ENCODE data around the gene COG4. TPM values are rescaled to one million over a fixed set of nuclear protein-coding genes. Genes with fewer than 3 reads are reported as not detected.
A peak's percentile ranks its signal among the peaks of the same experiment; 100 is the strongest.

COG4 gene
- total and polyA plus RNA-seq, 2 experiments from 2014 or later = 28.8 to 38.1 TPM

DNA sequence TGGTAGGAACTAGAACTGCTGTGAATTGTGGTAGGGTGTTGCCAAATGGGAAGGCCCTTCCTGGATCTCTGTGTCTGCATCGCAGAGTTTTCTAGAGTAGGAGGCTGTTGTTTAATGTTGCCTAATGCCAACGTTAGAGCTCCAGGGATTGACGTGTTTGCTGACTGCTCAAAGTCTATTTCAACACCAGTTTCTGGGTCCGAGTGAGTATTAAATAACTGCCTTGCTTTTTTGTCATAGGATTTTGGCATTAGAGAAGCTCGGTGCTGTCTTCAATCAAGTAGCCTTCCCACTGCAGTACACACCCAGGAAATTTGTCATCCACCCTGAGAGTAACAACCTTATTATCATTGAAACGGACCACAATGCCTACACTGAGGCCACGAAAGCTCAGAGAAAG lies 40.3 kb upstream of the COG4 start (continued):
- TF ChIP-seq, protein P1, sequence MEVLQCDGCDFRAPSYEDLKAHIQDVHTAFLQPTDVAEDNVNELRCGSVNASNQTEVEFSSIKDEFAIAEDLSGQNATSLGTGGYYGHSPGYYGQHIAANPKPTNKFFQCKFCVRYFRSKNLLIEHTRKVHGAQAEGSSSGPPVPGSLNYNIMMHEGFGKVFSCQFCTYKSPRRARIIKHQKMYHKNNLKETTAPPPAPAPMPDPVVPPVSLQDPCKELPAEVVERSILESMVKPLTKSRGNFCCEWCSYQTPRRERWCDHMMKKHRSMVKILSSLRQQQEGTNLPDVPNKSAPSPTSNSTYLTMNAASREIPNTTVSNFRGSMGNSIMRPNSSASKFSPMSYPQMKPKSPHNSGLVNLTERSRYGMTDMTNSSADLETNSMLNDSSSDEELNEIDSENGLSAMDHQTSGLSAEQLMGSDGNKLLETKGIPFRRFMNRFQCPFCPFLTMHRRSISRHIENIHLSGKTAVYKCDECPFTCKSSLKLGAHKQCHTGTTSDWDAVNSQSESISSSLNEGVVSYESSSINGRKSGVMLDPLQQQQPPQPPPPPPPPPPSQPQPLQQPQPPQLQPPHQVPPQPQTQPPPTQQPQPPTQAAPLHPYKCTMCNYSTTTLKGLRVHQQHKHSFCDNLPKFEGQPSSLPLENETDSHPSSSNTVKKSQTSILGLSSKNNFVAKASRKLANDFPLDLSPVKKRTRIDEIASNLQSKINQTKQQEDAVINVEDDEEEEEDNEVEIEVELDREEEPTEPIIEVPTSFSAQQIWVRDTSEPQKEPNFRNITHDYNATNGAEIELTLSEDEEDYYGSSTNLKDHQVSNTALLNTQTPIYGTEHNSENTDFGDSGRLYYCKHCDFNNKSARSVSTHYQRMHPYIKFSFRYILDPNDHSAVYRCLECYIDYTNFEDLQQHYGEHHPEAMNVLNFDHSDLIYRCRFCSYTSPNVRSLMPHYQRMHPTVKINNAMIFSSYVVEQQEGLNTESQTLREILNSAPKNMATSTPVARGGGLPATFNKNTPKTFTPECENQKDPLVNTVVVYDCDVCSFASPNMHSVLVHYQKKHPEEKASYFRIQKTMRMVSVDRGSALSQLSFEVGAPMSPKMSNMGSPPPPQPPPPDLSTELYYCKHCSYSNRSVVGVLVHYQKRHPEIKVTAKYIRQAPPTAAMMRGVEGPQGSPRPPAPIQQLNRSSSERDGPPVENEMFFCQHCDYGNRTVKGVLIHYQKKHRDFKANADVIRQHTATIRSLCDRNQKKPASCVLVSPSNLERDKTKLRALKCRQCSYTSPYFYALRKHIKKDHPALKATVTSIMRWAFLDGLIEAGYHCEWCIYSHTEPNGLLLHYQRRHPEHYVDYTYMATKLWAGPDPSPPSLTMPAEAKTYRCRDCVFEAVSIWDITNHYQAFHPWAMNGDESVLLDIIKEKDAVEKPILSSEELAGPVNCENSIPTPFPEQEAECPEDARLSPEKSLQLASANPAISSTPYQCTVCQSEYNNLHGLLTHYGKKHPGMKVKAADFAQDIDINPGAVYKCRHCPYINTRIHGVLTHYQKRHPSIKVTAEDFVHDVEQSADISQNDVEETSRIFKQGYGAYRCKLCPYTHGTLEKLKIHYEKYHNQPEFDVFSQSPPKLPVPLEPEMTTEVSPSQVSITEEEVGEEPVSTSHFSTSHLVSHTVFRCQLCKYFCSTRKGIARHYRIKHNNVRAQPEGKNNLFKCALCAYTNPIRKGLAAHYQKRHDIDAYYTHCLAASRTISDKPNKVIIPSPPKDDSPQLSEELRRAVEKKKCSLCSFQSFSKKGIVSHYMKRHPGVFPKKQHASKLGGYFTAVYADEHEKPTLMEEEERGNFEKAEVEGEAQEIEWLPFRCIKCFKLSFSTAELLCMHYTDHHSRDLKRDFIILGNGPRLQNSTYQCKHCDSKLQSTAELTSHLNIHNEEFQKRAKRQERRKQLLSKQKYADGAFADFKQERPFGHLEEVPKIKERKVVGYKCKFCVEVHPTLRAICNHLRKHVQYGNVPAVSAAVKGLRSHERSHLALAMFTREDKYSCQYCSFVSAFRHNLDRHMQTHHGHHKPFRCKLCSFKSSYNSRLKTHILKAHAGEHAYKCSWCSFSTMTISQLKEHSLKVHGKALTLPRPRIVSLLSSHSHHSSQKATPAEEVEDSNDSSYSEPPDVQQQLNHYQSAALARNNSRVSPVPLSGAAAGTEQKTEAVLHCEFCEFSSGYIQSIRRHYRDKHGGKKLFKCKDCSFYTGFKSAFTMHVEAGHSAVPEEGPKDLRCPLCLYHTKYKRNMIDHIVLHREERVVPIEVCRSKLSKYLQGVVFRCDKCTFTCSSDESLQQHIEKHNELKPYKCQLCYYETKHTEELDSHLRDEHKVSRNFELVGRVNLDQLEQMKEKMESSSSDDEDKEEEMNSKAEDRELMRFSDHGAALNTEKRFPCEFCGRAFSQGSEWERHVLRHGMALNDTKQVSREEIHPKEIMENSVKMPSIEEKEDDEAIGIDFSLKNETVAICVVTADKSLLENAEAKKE (CRISPR knock-in tag; IDR thresholded peaks at IDR 0.05) = no peak
- no peak for TF ChIP-seq ZNF331 (CRISPR knock-in tag; IDR thresholded peaks at IDR 0.05; ENCODE audit: low read depth)

DNA sequence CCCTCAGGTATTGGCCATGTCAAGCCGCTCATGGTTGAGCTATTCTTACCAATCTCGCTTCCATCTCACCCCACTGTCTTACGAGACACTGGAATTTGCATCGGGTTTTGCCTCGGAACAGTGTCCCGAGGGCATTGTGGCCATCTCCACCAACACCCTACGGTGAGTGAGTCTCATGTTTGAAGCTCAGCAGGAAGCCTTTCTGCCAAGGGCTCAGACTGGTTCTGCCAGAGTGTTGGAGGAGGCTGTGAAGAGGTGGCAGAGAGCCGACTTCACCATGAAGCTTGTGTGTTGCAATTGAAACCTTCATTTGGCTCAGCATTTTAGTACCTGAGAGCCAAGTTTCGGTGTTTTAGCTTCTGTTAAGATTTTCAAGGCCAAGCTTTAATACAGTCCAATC lies 38.3 kb upstream of the COG4 start:
- H3K36me3 ChIP-seq (ENCODE audit: insufficient read depth) = peaks cover 99% of the 10 kb centered on the region

More for the DNA sequence above, 38.3 kb upstream of the COG4 start:
- ATAC-seq = 0 out of 3 replicates have a peak, but pooled peaks have one; percentile 26
- Mint-ChIP-seq H3K4me3 (no peak overlapping the region), H3K9me3 (no peaks in the 10 kb centered on the region), H3K27me3 (ENCODE audit: insufficient read depth, low read depth, poor library complexity) (peaks cover 4% of the 10 kb centered on the region), H3K4me1 (no peaks in the 10 kb centered on the region), H3K36me3 (ENCODE audit: low read depth) (peaks cover 97% of the 10 kb centered on the region), H3K27ac (0 out of 2 replicates have a peak overlapping the region, but pooled peaks have one; percentile 71)
- DNase-seq (ENCODE audit: low spot score) = no peak
- H2AFZ ChIP-seq = no peak overlapping the region
- no peaks in the 10 kb centered on the region for H3K4me1 ChIP-seq (ENCODE audit: insufficient read depth)
- no peak overlapping the region for H3K4me3 ChIP-seq
- no peaks in the 10 kb centered on the region for H3K9me2 ChIP-seq (ENCODE audit: insufficient read depth)
- no peaks in the 10 kb centered on the region for H3K27me3 ChIP-seq (ENCODE audit: insufficient read depth)
- no peak overlapping the region for H3K4me2 ChIP-seq
- TF ChIP-seq JUNB (IDR thresholded peaks at IDR 0.05; ENCODE audit: unreplicated experiment) (no peak), EZH2phosphoT487 (IDR thresholded peaks at IDR 0.05; ENCODE audit: unreplicated experiment) (peak; percentile 51)
- TF ChIP-seq, protein P1 (CRISPR knock-in tag; IDR thresholded peaks at IDR 0.05) = no peak
- H3F3A ChIP-seq (replicated peaks; ENCODE audit: low read depth) = peaks cover 52% of the 10 kb centered on the region
- H3K27ac ChIP-seq (ENCODE audit: low read depth) = 0 out of 2 replicates have a peak overlapping the region, but pooled peaks have one; percentile 1
- H3K79me2 ChIP-seq (replicated peaks; ENCODE audit: insufficient read depth) = peaks cover 52% of the 10 kb centered on the region
- H4K20me1 ChIP-seq (replicated peaks; ENCODE audit: insufficient read depth) = peaks cover 70% of the 10 kb centered on the region
